Head of caudate nucleus (tissue), 42 donors: ENCODE measurements around the gene CANT1.
A peak's percentile ranks its signal among the peaks of the same experiment; 100 is the strongest.
"Not testable (repeated sequence)": the region's sequence is repeated elsewhere in the genome, so short reads cannot be mapped to it uniquely, and the experiment has no call there.

Experiments
- DNase-seq, 42 donors: peaks; one replicate each; pipeline versions ENCODE4 v3.0.0 to v3.0.0-alpha.2; 2020 to 2021; ENCODE audit warnings: mixed read lengths in 7 of 42
- intact Hi-C: fragments of 100-400 bp; cut with DNase I; formaldehyde crosslinking; loops from one replicate; pipeline ENCODE4 v1.15.0; 2022

Gene CANT1

GRCh38 chr17:79031996-79032875 lies 22.7 kb upstream of the CANT1 start:
- intact Hi-C loops, result no loop called here

GRCh38 chr17:79030636-79031035 lies 21.1 kb upstream of the CANT1 start:
- intact Hi-C loops, result not testable (repeated sequence)

More at GRCh38 chr17:79031996-79032875, 22.7 kb upstream of the CANT1 start:
- no peak for DNase-seq

GRCh38 chr17:79029327-79030009 lies 19.9 kb upstream of the CANT1 start:
- peak in 1 of 42 donors; percentile 0 for DNase-seq
- intact Hi-C loops, result no loop called here

More at GRCh38 chr17:79030636-79031035, 21.1 kb upstream of the CANT1 start:
- not testable (repeated sequence) for DNase-seq

- DNase-seq, result peak in 1 of 42 donors; percentile 28
- intact Hi-C loops, result no loop called here
Observed at GRCh38 chr17:79028496-79029326, 19.1 kb upstream of the CANT1 start.

DNA sequence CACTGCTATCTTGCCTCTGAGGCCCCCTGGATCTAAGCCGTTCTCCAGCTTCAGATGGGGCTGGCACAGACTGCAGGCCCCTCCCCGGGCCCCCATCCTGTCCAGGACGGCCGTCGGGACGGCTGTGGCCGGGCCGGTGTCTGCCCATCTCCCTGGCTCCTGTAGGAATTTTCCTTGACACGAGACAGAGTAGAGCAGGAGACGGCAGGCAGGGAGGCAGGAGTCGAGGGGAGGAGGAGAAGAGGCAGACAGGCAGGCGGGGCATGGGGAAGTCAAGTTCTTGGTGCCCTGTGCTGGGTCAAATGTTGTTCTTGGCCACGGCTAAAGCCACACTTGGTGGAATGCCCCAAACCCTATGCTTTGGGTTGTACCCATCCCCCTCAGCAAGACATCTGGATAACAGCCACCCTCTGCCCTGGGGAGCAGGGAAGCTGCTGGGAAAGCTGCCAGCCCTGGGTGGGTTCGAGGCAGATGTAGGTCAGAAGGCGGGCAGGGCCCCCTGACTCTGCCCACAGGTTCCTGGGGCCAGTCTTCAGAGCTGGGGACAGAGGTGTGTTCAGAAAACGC lies 18.4 kb upstream of the CANT1 start:
- peak in 2 of 42 donors; percentile 23 to 30 for DNase-seq
- intact Hi-C loops, result no loop called here

DNA sequence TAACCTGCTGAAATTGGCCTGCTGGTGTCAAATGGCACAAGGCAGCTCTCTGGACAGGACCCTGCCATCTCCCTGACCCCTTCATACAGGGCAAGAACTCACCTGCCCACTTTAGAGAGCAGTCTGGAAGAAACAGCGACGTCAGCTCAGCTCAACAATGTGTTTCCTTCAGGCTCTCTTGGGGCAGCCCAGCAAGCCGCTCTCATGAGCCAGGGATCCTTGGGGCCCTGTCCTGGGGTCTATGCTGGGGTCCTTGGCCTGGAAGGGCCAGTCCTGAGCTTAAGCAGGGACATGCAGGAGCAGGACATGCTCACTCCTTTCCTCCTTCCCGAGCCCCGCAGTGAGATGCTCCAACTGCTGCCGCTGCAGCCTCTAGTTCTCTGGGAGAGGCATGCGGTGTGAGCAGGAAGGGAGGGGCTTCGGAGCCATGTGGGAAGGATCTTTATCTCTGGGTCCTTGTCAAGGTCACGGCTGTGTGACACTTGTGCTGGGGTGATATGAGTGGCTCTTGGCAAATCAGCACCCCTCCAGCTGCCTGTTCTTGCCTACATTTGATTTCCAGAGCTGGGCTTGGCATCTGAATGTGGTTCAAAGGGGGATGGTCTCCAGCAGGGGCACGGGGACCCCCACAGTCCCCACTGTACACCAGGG lies 17.8 kb upstream of the CANT1 start:
- intact Hi-C loops, result no loop called here
- peak in 4 of 42 donors; percentile 13 to 33 (median 20) for DNase-seq

DNA sequence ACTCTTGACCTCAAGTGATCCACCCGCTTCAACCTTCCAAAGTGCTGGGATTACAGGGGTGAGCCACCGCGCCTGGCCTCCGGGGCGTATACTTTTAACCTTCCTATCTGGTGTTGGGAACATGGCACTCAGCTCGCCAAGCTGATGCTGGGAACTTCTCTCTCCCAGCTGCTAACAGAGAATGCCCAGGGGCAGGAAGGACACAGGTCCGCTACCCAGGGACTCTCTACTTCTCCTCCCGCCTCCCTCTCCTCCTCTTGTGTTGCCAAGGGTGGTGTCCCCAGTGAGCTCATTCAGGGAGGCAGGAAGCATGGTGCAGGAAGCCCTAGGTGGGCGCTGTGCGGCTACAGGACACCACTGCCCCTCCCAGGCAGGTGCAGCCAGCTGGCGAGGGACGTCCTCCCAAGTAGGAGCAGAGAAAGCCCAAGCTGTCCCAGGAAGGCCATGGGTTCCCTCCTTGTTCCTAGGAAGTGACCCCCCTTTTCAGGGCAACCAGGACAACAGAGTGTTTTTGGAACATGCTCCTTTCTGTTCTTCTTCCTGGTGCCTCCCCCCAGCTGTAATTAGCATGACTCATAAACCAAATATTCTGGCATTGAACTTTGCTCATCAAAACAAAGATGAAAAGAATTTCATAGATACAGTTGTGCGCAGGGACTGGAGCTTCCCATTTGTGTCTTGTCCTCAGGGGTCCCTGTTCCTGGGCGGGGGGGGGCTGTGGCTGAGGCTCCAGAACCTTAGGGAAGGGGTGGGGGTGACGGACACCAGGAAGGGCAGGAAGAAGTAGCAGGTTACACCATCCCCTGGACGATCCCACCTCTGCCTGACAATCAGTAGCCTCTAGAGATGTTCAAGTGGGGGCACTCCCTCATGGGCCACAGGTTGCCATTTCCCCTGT lies 17.1 kb upstream of the CANT1 start:
- peak in 6 of 42 donors; percentile 6 to 29 (median 18) for DNase-seq
- intact Hi-C loops, result no loop called here

GRCh38 chr17:79024901-79025737 lies 15.6 kb upstream of the CANT1 start:
- DNase-seq, result peak in 9 of 42 donors; percentile 4 to 39 (median 17)
- intact Hi-C loops, result no loop called here

- DNase-seq, result peak in 15 of 42 donors; percentile 5 to 45 (median 27)
- intact Hi-C loops, result no loop called here
Observed at GRCh38 chr17:79023886-79024771, 14.6 kb upstream of the CANT1 start, which contains the start of gene C1QTNF1. C1QTNF1 (plus strand) TSS chr17:79024169; CDS start chr17:79043969, 19,800 bp downstream.

DNA sequence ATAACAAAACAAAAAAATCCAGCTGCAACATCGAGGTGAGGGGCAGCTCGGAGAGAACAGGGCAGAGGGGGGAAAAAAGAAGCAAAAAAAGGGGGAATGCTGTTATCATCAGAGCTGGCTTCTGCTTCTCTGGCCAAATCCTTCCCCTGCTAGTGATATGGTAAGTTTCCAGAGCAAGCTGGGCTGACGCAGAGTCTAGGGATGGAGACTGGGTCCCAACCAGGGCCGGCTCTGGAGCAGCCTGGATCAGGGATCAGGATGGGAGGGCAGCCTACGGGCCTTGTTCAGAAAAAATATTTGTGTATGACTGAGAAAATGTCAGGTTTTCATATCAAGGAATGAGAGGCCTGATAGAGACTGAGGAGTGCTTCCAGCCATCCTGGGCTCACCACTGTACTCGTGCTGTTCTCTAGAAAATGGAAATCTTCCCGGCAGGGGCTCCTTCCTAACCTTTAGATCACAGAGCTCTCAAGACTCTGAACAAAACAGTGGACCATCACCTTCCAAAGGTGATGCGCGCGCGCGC lies 13.7 kb upstream of the CANT1 start:
- intact Hi-C loops, result no loop called here
- peak in 8 of 42 donors; percentile 0 to 37 (median 10) for DNase-seq

- peak in 7 of 42 donors; percentile 2 to 29 (median 8) for DNase-seq
- intact Hi-C loops, result no loop called here
Observed at GRCh38 chr17:79022507-79022991, 13.0 kb upstream of the CANT1 start.

DNA sequence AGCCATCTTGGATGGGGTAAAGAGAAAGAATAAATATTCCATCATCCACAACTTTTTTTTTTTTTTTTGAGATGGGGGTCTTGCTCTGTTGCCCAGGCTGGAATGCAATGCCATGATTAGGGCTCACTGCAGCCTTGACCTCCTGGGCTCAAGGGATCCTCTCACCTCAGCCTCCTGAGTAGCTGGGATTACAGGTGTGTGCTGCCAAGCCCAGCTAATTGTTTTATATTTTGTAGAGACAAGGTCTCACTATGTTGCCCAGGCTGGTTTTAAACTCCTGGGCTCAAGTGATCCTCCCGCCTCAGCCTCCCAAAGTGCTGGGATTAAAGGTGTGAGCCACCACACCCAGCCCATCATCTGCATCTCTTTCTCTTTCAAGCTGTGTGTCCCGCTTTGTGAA lies 12.4 kb upstream of the CANT1 start:
- DNase-seq, result peak in 3 of 42 donors; percentile 1 to 16 (median 5)

GRCh38 chr17:79020631-79021301 lies 11.2 kb upstream of the CANT1 start:
- peak in 4 of 42 donors; percentile 6 to 14 (median 8) for DNase-seq
- intact Hi-C loops, result no loop called here

More for the DNA sequence above, 12.4 kb upstream of the CANT1 start:
- intact Hi-C loops, result not testable (repeated sequence)
